ENCODE results near the gene LSS.
"Not testable (repeated sequence)": the region's sequence is repeated elsewhere in the genome, so short reads cannot be mapped to it uniquely, and the experiment has no call there.

LSS gene

DNA sequence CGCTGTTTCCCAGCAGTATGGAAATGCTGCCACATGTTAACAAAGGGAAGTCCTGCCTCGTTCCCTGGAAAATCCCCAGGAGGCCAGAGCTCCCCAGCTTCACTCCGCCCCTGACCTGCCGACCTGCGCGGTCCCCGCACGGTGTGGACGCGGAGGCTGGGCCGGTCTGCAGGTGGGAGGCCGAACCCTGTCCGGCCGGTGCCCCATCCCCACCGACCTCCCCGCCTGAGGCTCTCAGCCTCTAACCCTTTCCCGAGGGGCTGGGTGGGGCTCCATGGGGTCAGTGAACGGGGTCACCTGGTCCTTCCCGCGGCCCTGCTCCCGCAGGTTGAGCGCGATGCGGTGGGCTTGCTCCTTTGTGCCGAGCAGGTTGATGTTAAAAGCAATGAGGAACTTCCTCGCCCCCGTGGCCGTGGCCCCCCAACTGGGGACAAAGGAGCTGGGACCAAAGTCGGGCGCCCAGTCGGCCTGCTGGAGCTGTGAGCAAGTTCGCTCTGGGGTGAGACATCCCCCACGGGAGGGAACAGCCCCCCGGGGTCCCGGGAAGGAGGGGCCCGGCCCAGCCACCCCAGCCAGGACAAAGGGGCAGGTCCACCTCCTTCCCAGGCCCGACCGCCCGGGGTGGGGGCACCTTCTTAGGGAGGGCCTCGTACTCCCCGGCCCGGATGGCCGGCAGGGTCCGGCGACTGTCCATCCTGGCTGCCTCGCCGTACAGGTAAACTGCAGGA lies 77.1 kb downstream of the LSS start:
- no peak for DNase-seq

DNA sequence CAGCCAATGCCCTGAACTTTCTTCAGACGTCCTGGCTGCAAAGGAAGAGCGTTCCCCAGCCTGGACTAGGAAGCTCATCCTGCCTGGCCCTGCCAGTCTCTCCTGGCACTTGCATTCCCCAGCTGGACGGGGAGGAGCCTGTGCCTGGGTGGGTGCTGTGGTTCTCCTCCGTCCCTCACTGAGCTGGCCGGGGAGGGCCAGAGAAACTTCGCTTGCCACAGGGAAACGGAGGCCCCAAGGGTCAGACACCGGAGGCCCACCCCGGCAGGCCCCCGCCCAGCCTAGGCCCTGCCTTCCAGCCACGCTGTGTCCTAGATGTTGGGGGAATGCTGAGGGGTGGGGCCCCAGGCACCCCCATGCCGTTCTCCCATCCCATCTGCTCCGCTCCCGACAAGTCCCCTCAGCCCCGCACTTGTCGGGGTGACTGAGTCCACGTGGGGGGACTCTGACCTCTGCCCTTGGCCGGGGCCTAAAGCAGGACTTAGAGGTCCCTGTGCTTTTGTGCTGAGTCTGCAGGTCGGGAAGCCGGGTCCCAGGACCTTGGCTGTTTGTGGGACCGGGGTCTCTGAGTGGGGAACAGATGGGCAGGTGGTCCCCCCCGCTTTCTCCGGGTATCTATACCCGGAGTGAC lies 78.0 kb downstream of the LSS start:
- no peak for DNase-seq

DNA sequence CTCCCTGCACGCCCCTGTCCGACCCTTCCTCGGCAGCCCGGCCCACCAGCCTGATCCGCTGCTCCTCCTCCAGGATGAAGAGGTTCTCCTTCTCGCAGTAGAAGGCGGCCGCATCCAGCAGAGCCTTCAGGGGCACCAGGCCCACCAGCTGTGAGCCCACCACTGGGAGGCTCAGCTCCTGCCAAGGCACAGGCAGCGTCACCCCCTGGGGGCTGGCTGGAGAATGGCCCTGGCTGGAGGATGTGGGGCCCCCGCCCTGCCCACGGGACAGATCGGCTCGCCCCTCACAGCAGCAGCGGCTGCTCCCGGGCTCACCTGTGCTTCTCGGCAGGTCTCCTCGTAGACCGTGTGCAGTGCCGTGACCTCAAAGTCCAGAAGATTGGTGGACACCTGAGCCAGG lies 78.5 kb downstream of the LSS start:
- DNase-seq, result no peak

DNA sequence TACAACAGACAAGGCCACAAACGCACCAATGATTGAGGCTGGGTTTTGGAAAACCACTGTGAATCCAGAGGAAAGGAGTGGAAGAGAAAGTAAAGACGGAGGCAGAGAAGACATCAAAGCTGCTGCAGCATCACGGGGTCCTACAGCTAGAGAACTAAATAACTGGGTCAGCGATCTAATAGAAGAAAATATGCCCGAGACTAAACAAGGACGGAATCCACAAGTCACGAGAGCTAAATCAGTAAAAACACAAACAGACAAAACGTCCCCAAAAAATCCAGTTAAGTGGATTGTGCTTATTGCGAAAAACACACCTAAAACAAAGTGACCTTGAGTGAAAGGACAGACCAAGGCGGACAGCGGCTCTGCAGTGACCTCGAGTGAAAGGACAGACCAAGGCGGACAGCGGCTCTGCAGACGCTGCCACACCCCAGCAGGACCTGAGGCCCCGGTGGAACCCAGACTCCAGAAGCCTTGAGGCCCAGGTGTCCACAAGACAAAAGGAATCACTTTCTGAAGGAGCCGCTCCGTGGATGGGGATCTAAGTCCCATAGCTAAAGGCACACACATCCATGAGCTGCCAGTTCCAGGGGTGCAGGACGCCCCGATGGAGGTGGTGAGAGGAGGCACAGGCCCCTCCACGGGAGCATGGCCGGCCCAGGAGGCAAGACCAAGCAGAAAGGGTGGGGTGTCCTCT lies 79.2 kb downstream of the LSS start:
- no peak for DNase-seq

DNA sequence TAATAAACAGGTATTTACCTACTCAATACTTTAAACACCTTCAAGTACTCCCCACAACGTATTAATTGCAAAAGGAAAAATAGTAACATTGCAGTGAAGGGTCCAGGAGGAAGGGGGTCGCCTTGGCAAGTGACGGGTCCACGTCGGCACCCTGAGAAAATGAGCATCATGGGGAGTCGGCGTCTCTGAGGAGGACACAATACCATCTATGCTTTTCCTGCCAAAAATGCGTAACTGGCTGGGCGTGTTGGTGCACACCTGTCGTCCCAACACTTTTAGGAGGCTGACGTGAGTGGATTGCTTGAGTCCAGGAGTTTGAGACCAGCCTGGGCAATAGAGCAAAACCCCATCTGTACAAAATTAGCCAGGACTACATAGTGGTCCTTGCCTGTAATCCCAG lies 80.5 kb downstream of the LSS start:
- DNase-seq, result no peak

DNA sequence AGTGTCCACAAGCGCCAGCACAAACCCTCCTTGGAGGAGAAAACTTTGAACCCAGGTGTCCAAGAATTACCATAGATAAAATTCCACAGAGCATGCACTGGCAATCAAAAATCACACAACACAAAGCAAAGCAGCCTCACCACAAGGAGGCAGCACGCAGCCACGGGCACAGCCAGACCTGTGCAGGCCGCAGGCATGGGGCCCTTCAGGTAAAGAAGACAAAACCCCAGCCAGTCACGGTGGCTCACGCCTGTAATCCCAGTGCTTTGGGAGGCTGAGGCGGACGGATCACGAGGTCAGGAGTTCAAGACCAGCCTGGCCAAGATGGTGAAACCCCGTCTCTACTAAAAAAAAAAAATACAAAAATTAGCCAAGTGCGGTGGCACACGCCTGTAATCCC lies 81.1 kb downstream of the LSS start:
- DNase-seq, result peak; percentile 16 to 26

DNA sequence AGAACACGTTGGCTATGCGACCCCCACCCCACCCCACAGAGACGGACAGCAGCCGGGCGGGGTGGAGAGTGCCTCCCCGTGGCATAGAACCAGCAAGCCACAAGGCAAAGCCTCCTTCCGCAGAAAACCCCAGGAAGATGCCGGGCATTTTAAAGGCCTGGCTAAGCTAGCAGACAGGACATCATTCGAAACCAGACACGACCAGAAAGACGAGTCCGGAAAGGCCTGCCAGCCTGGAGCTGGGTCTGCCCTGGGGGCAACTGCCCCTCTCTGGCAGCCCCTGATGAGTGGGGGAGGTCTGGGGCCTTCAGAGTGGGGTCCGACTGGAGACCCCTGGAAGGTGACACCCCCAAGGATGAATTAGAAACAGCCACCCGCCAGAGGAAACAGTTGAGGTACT lies 81.7 kb downstream of the LSS start:
- no peak for DNase-seq

DNA sequence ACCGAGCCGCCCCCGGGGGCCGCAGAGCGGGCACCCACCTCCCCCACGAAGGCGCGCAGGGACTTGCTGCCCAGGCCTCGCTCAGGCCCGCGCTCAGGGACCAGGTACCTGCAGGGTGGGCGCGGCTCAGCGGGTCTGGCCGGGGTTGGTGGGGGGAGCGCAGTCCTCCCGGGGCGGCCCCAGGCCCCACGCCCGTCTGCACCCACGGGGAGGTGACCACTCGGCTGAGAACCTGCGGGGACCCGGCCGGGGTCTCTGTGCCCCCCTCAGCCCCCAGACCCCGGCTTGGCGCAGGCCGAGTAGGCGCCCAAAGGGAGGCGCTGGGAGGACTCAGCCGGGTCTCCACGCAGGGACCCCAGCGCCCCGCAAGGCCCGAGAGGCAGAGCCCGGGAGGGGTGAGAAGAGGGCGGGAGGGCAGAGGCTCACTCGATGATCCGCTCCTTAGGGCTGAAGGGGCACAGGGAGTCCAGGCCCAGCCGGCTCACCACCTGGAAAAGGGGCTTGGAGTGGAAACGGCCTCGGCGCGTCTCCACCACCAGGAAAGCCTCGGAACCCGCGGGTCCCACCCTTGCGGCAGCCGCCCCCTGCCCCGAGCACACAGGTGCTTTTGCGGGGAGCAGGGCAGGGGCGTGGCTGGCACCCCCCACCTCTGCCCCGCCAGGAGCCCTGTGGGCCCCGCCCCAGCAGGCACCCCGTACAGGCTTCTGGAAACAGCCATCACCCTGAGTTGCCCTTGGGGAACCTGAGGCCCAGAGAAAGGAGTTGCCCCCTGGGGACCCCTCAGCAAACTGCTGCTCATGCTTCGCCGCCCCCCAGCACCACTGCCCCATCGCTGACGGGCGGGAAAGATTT lies 82.5 kb downstream of the LSS start:
- no peak for DNase-seq

DNA sequence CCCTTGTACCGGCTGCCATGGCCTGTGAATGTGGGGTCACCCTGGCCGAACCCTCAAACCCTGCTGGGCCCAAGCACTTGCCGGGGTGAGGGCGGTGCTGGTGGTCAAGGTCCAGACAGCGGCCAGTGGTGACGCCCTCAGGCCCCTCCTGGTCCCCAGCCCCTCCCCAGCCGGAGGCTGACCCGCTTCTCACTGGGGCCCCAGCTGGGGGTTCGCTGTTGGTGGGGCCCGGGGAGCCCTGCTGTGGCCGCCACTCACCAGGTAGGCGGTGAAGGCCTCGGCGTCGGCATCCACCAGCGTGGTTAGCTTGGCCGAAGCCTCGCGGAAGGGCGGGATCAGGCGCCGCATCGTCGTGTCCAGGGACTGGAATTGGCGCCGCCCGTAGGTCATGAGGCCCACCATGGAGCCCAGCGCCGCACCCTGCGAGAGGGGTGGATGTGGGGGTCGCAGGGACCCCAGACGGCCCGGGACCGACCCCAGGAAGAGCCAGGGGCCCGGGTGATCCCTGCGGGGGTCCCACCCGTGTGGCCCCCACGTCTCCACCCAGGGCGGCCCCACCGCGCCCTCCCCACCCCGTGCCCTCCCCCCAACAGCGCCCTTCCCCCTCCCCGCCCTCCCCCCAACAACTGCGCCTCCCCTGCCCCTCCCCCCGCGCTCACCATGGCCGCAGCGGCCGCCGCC lies 83.3 kb downstream of the LSS start:
- no peak for DNase-seq

DNA sequence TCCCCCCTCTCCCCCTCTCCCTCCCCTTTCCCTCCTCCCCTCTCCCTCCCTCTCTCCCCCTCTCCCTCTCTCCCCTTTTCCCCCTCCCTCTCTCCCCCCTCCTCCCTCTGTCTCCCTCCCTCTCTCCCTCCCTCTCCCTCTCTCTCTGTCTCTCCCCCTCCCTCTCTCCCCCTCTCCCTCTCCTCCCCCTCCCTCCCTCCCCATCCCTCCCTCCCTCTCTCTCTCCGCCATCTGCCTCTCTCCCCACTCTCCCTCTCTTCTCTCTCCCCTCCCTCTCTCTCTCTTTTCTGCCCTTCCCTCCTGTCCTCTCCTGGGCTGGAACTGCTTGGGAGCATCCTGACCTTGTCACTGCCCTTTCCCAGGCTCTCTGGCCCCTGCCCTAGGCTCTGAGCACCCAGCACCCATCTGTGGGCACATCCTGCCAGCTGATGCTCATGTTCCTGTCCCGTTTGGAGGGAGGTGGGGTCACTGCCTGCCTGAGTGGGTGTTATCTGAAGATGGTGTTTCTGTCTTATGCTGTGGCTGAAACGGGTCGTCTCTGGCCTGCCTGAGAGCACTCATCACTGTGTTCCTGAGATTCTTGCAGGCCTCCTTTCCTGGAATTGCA lies 84.0 kb downstream of the LSS start:
- DNase-seq, result no peak

DNA sequence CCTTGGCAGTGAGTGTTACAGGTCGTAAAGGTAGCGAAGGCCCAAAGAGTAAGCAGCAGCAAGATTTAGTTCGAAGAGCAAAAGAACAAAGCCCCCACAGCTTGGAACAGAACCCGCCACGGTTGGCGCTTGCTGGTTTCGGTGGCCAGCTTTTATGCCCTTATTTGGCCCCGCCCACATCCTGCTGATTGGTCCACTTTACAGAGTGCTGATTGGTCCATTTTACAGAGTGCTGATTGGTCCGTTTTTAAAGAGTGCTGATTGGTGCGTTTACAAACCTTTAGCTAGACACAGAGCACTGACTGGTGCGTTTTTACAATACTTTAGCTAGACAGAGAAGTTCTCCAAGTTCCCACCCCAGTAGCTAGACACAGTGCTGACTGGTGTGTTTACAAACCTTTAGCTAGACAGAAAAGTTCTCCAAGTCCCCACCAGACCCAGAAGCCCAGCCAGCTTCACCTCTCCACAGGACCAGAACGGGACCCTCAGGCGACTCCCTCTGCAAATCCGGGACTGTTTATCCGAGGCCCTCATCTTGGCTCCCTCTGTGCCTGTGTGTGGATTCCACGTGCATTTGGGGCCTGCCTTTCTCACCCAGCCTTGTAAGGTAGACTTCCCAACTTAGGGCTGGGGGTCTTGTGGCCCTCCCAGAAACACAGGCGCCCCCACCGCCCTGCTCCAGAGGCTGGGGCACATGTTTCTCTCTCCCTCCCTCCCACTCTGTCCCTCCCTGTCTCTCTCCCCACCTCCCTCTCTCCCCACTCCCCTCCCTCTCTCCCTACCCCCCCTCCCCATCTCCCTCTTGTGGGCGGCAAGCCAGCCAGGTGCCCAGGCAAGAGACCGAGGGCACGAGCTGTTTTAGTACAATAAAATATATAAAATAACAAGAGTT lies 85.7 kb downstream of the LSS start:
- no peak for DNase-seq

DNA sequence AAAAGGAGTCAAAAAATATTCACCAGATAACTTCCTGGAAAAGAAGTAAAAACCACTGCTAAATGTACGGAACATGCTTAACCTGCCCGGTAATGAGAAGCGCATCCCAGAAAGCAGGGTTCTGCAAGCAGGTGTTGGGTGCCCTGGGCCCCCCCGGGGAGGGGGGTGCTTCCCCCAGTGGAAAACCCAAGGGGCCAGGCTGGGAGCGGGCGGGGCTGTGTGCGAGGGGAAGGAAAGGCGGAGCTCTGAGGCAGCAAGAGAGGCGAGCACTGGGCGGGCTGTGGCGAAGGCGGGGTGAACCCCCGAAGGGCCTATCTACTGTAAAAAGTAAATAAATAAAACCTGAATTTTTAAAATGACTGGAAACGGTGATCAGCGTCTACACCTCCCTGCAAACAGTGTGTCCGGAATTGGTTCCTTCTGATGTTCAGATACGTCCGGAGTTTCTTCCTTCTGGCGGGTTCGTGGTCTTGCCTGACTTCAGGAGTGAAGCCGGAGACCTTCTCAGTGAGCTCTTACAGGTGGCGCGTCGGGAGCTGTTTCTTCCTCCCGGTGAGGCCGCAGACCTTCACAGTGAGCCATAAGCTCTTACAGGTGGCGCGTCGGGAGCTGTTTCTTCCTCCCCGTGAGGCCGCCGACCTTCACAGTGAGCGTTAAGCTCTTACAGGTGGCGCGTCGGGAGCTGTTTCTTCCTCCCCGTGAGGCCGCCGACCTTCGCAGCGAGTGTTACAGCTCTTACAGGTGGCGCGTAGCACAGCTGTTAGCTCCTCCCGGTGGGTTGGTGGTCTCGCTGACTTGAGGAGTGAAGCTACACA lies 86.6 kb downstream of the LSS start:
- no peak for DNase-seq

DNA sequence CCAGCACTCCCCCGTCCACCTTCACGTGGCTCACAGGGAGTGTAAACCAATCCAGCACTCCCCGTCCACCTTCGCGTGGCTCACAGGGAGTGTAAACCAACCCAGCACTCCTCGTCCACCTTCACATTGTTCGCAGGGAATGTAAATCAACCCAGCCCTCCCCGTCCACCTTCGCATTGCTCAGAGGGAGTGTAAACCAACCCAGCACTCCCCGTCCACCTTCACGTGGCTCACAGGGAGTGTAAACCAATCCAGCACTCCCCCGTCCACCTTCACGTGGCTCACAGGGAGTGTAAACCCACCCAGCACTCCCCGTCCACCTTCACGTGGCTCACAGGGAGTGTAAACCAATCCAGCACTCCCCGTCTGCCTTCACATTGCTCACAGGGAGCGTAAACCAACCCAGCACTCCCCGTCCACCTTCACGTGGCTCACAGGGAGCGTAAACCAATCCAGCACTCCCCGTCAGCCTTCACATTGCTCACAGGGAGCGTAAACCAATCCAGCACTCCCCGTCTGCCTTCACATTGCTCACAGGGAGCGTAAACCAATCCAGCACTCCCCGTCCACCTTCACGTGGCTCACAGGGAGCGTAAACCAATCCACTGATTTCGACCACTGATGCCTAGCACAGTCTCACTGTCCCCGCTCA lies 88.1 kb downstream of the LSS start:
- not testable (repeated sequence) for DNase-seq

DNA sequence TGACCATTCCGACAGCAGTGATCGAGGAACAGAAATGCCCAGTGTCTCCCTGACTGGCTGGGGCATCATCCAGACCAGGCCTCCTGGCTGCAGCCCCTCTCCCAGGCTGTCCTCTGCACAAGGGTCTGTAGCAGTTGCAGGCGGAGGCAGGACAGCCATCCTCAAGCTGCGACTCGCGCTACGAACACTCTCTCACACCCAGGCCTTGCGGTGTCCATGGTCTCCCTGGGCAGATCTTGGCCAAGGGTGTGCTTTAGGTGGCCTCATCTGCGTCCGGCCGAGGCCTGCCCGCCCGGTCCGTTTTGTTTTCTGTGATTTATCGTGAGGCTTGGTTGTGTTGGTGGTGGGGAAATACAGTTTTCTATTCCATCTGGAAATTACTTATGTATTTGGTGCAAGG lies 88.9 kb downstream of the LSS start:
- DNase-seq, result no peak

DNA sequence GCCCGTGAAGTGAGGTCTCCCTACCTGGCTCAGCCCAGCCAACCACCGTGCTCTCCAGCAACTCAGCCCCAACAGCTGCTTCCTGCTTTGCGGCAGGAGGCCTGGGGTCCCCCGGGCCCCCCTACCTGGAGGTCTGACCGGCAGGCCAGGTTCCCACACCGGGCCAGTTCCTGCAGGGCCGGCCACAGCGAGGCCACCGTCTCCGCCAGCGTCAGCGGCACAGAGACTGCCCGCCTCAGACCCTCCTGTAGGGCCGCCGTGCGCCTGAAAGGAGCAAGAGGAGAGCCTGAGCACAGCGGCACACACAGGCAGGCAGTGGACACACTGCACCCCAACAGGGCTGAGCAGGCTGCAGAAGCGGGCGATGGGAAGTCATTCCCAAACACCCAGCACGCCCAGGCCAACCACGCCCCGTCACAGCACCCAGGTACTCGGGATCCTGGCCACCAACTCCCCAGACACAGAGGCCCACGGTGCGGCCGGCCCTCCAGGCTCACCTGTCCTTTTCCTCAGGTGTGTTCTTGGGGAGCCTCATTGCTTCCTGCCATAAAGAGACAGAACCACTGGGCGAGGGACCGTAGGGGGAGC lies 90.1 kb downstream of the LSS start:
- no peak for DNase-seq
